DOHH2 (cell line): ENCODE data around the gene HAX1.

Experiments
- H3F3A ChIP-seq: fragments of 200-600 bp; sonication (generic), shearing (Covaris generic); 2 replicates; pipeline ENCODE4 v1.6.0; 2016; ENCODE audit warnings: antibody characterized with exemption, mild to moderate bottlenecking; ENCODE audit not compliant: control insufficient read depth, insufficient read depth
- H3K27ac ChIP-seq: fragments of 200-600 bp; sonication (generic); 2 replicates; pipeline ENCODE4 v1.5.1; 2014; ENCODE audit warnings: low read depth, mild to moderate bottlenecking, low read length, moderate library complexity
- H3K27me3 ChIP-seq: fragments of 200-600 bp; sonication (generic); 2 replicates; pipeline ENCODE4 v1.6.1; 2014; ENCODE audit warnings: mild to moderate bottlenecking, low read length, mixed read lengths; ENCODE audit not compliant: control insufficient read depth
- H3K36me3 ChIP-seq: fragments of 200-600 bp; sonication (generic); 2 replicates; pipeline ENCODE4 v1.6.1; 2014; ENCODE audit warnings: mild to moderate bottlenecking, low read length, moderate library complexity, mixed read lengths; ENCODE audit not compliant: control insufficient read depth
- H3K4me1 ChIP-seq: fragments of 200-600 bp; sonication (generic); 2 replicates; pipeline ENCODE4 v1.6.1; 2014; ENCODE audit warnings: mild to moderate bottlenecking, low read length, mixed read lengths; ENCODE audit not compliant: control insufficient read depth
- H3K4me2 ChIP-seq: fragments of 200-600 bp; sonication (generic); 2 replicates; pipeline ENCODE4 v1.6.0; 2014; ENCODE audit warnings: mild to moderate bottlenecking, low read length, moderate library complexity
- H3K4me3 ChIP-seq: fragments of 200-600 bp; sonication (generic); 2 replicates; pipeline ENCODE4 v1.5.1; 2014; ENCODE audit warnings: mild to moderate bottlenecking, low read length, mixed read lengths
- H3K79me2 ChIP-seq: fragments of 200-600 bp; sonication (generic); 2 replicates; pipeline ENCODE4 v1.6.1; 2014; ENCODE audit warnings: mild to moderate bottlenecking, low read length, mixed read lengths; ENCODE audit not compliant: control insufficient read depth
- H3K9me2 ChIP-seq: fragments of 200-600 bp; sonication (generic); replicated peaks from 2 replicates; pipeline ENCODE4 v1.6.1; 2014; ENCODE audit warnings: mild to moderate bottlenecking, low read length, mixed read lengths; ENCODE audit not compliant: control insufficient read depth
- H3K9me3 ChIP-seq: fragments of 200-600 bp; sonication (generic); 2 replicates; pipeline ENCODE4 v1.6.1; 2014; ENCODE audit warnings: antibody characterized with exemption, low read length, mixed read lengths; ENCODE audit not compliant: control insufficient read depth, insufficient read depth
- H4K20me1 ChIP-seq: fragments of 200-600 bp; sonication (generic); 2 replicates; pipeline ENCODE4 v1.6.0; 2014; ENCODE audit warnings: low read depth, mild to moderate bottlenecking, antibody characterized with exemption, low read length, moderate library complexity; ENCODE audit not compliant: control insufficient read depth, insufficient read depth
- CTCF ChIP-seq: fragments of 200-600 bp; sonication (generic); IDR thresholded peaks from one replicate; pipeline ENCODE4 v1.5.1; 2014; ENCODE audit warnings: antibody characterized with exemption, mild to moderate bottlenecking, low read depth, low read length; ENCODE audit not compliant: poor library complexity, severe bottlenecking
- EZH2phosphoT487 ChIP-seq: fragments of 200-600 bp; sonication (generic); IDR thresholded peaks from 2 replicates; pipeline ENCODE4 v1.6.1; 2017; ENCODE audit warnings: borderline replicate concordance, mild to moderate bottlenecking, antibody characterized with exemption, low read length, moderate library complexity, mixed read lengths

HAX1 gene

DNA sequence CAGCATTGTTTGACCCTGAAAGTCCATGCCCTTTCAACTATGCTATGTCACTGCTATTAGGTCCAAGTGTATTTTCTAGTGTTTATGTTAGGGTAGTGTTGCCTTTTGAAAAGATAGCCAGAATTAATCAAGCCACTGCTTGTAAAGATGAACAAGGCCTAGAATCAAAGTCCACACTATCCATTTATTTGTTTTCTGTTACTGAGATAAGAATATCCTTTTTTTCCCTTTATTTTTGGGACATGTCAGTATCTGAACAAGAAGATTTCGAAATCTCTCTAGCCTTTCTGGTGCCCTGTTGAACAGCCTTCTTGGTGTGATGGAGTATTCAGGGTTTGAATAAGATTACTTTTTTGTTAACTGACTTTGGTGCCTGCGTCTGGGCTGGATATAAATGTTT lies 35.0 kb upstream of the HAX1 start:
- H3K79me2 ChIP-seq: peaks cover 92% of the 10 kb centered on the region
- no peaks in the 10 kb centered on the region for H3K9me2 ChIP-seq
- H3F3A ChIP-seq: no peaks in the 10 kb centered on the region
- H3K4me1 ChIP-seq: no peaks in the 10 kb centered on the region
- no peaks in the 10 kb centered on the region for H3K27me3 ChIP-seq
- TF ChIP-seq EZH2phosphoT487: no peak
- no peak for TF ChIP-seq CTCF
- peaks cover 96% of the 10 kb centered on the region for H3K36me3 ChIP-seq
- no peak overlapping the region for H3K27ac ChIP-seq
- H3K4me2 ChIP-seq: no peak overlapping the region
- H3K4me3 ChIP-seq: no peak overlapping the region
- peaks cover 7% of the 10 kb centered on the region; the same call in 1 of the 2 replicates for H4K20me1 ChIP-seq
- no peaks in the 10 kb centered on the region for H3K9me3 ChIP-seq

DNA sequence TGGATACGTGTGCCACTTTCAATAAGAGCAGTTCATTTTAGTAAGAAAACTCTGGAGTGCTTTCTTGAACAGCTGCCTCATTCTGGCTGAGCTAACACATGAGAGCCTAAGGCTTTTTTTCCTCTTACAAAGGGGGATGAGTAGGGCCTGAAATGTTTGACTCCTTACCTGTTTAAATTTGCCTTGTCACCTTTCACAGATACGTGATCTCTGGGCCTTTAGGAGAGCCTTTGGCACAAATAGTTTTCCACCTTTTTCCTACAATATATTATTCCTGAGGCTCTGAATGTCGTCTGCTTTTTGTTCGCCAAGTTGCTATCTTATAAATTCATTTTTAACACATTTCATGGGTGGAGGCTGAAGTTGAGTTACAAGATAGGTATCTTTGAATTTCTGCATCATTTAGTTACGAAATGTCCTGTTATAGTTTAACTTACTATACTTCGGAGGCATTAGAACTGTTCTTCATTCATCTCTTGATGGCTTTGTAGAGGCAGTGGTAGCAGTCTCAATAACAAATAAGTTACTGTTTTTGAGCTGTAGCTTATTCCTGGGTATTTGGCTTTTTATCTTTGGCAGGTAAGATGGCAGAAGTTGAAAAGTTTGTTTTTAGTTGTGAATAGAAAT lies 34.4 kb upstream of the HAX1 start:
- Histone ChIP-seq H3K27me3 (no peaks in the 10 kb centered on the region), H3K27ac (no peak overlapping the region), H4K20me1 (peaks cover 7% of the 10 kb centered on the region; the same call in 1 of the 2 replicates), H3F3A (no peaks in the 10 kb centered on the region), H3K9me3 (no peaks in the 10 kb centered on the region), H3K36me3 (peaks cover 96% of the 10 kb centered on the region), H3K79me2 (peaks cover 91% of the 10 kb centered on the region), H3K9me2 (no peaks in the 10 kb centered on the region), H3K4me3 (no peak overlapping the region), H3K4me2 (no peak overlapping the region), H3K4me1 (no peaks in the 10 kb centered on the region)
- no peak for TF ChIP-seq CTCF
- TF ChIP-seq EZH2phosphoT487: no peak

DNA sequence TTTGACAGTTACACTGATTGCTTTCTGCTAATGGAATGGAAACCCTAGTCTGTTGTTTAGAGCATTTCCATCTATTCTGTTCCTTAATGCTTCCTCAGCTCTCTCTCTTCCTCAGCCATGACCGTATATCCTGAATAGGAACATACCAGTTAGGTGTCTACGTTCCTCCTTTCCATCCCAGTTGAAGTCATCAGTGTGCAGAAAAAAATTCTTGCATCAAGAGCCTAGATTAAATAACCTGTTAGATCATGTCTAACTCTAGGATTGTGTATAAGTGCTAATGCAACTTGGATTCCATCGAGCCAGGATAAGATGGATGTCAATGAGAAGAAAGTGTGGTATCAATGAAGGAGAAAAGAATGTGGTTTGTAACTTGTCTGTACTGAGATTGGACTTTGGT lies 32.9 kb upstream of the HAX1 start:
- peaks cover 7% of the 10 kb centered on the region; the same call in 1 of the 2 replicates for H4K20me1 ChIP-seq
- H3F3A ChIP-seq: no peaks in the 10 kb centered on the region
- TF ChIP-seq EZH2phosphoT487 (no peak), CTCF (no peak)
- H3K4me1 ChIP-seq: no peaks in the 10 kb centered on the region
- H3K4me3 ChIP-seq: no peak overlapping the region
- H3K4me2 ChIP-seq: no peak overlapping the region
- no peak overlapping the region for H3K27ac ChIP-seq
- H3K27me3 ChIP-seq: no peaks in the 10 kb centered on the region
- H3K9me3 ChIP-seq: no peaks in the 10 kb centered on the region
- H3K9me2 ChIP-seq: no peaks in the 10 kb centered on the region
- H3K79me2 ChIP-seq: peaks cover 82% of the 10 kb centered on the region
- peaks cover 98% of the 10 kb centered on the region for H3K36me3 ChIP-seq
